WTC11 (cell line): Measurements from ENCODE around the gene KRR1.

ENCODE experiments used
- ATF6 ChIP-seq: sonication (generic); formaldehyde crosslinking; IDR thresholded peaks from 2 replicates; pipeline ENCODE4 v1.8.1; 2023; ENCODE audit warnings: mild to moderate bottlenecking, missing genetic modification reagents
- CREB1 ChIP-seq: sonication (generic); formaldehyde crosslinking; IDR thresholded peaks from 2 replicates; pipeline ENCODE4 v1.8.0; 2023; ENCODE audit warnings: mild to moderate bottlenecking, missing genetic modification reagents
- CTCF ChIP-seq: fragments of 200-600 bp; IDR thresholded peaks from 2 replicates; pipeline ENCODE4 v1.8.0; 2022; ENCODE audit warnings: antibody characterized with exemption
- FOXP1 ChIP-seq: sonication (generic); formaldehyde crosslinking; IDR thresholded peaks from 2 replicates; pipeline ENCODE4 v1.8.0; 2022; ENCODE audit warnings: missing genetic modification reagents, mild to moderate bottlenecking, moderate library complexity, borderline replicate concordance
- HMGXB4 ChIP-seq: sonication (generic); formaldehyde crosslinking; IDR thresholded peaks from 2 replicates; pipeline ENCODE4 v1.8.1; 2023; ENCODE audit warnings: mild to moderate bottlenecking, moderate library complexity, missing genetic modification reagents
- IRF2 ChIP-seq: sonication (generic); formaldehyde crosslinking; IDR thresholded peaks from 2 replicates; pipeline ENCODE4 v1.8.0; 2022; ENCODE audit warnings: low read depth, missing genetic modification reagents, borderline replicate concordance
- JUN ChIP-seq: sonication (generic); formaldehyde crosslinking; IDR thresholded peaks from 2 replicates; pipeline ENCODE4 v1.8.0; 2023; ENCODE audit warnings: mild to moderate bottlenecking, missing genetic modification reagents
- TEAD4 ChIP-seq: sonication (generic); formaldehyde crosslinking; IDR thresholded peaks from 2 replicates; pipeline ENCODE4 v1.8.0; 2022; ENCODE audit warnings: mild to moderate bottlenecking, missing genetic modification reagents
- USF2 ChIP-seq: sonication (generic); formaldehyde crosslinking; IDR thresholded peaks from 2 replicates; pipeline ENCODE4 v1.8.1; 2023; ENCODE audit warnings: mild to moderate bottlenecking, missing genetic modification reagents, moderate library complexity
- ZBTB43 ChIP-seq: sonication (generic); formaldehyde crosslinking; IDR thresholded peaks from 2 replicates; pipeline ENCODE4 v1.8.1; 2023; ENCODE audit warnings: mild to moderate bottlenecking, missing genetic modification reagents
- ZNF232 ChIP-seq: sonication (generic); formaldehyde crosslinking; IDR thresholded peaks from 2 replicates; pipeline ENCODE4 v1.8.0; 2022; ENCODE audit warnings: mild to moderate bottlenecking, missing genetic modification reagents
- ZNF671 ChIP-seq: fragments of 250-450 bp; sonication (Bioruptor Pico); IDR thresholded peaks from 2 replicates; pipeline ENCODE4 v1.8.0; 2021; ENCODE audit warnings: mild to moderate bottlenecking

GRCh38 chr12:75508159-75508558 is 3.2 kb downstream of the KRR1 start:
- TF ChIP-seq CTCF (no peak), HMGXB4 (CRISPR knock-in tag) (no peak), FOXP1 (CRISPR knock-in tag) (no peak), ATF6 (CRISPR knock-in tag) (no peak), ZNF671 (no peak), USF2 (CRISPR knock-in tag) (no peak), ZNF232 (CRISPR knock-in tag) (no peak), TEAD4 (CRISPR knock-in tag) (no peak), IRF2 (no peak), JUN (CRISPR knock-in tag) (no peak), CREB1 (no peak), ZBTB43 (CRISPR knock-in tag) (no peak)
